ENCODE data around the gene CDADC1. TPM values are rescaled to one million over a fixed set of nuclear protein-coding genes. Genes with fewer than 3 reads are reported as not detected.

The CDADC1 gene
- total and polyA plus RNA-seq, 10 of the 15 experiments (the other 5 are each of a cell fraction or from before 2014, with no cell fraction given): 2.6 to 7.3 (median 5.2) TPM

DNA sequence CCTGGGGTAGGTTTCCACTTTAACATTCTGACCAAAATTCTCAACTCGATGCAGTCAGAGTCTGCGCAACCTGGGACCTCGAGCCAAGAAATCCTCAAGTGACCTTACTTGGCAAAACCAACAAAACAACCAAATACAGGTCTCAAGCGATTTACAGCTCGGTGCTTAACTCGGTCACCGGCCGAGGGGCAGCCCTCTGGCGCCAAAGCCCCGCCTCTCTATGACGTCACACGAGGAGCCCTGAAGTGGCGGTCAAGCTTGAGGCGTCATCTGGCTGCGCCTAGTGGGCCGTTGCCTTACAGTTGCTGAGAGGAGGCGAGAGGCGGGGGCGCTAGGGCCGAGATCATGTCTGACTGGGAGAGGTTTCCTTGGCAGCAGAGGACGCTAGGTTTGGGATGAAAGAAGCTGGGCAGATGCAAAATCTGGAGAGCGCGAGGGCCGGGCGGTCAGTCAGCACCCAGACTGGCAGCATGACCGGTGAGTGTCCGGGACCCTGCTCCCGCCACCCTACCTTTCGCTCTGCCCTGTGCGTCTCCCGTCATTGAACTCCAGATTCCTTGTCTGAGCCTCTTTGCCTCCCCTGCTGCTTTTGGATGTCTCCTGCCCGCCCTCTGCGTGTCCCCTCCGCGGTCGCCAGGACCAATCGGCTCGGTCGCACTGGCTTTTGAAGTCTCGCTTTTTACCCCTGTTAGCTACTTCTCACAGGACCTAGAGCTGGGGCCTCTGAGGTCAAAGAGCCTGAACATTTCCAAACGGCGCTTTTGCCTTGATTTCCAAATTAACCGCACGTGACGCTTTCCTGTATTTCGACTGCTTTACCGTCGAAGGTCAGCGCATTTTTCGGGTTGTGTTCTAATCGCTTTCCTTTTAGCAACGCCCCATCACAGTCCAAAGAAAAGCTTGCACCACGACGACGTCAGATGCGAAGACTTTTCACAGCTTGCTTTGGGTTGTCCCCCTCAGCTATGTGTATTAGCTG lies at the start of gene CDADC1 (continued):
- TF ChIP-seq, protein P1, sequence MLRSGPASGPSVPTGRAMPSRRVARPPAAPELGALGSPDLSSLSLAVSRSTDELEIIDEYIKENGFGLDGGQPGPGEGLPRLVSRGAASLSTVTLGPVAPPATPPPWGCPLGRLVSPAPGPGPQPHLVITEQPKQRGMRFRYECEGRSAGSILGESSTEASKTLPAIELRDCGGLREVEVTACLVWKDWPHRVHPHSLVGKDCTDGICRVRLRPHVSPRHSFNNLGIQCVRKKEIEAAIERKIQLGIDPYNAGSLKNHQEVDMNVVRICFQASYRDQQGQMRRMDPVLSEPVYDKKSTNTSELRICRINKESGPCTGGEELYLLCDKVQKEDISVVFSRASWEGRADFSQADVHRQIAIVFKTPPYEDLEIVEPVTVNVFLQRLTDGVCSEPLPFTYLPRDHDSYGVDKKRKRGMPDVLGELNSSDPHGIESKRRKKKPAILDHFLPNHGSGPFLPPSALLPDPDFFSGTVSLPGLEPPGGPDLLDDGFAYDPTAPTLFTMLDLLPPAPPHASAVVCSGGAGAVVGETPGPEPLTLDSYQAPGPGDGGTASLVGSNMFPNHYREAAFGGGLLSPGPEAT (IDR thresholded peaks at IDR 0.05; ENCODE audit: low read depth): peak; percentile 74; the same call in 1 of the 2 replicates
- TF ChIP-seq PML (IDR thresholded peaks at IDR 0.05; ENCODE audit: low read length) (peak; percentile 79), CREM (IDR thresholded peaks at IDR 0.05; ENCODE audit: low read depth) (peak; percentile 99), ZNF24 (IDR thresholded peaks at IDR 0.05) (no peak), MXI1 (IDR thresholded peaks at IDR 0.05; ENCODE audit: low read depth, low read length) (peak; percentile 80), HDGF (IDR thresholded peaks at IDR 0.05) (no peak), SUPT20H (IDR thresholded peaks at IDR 0.05; ENCODE audit: borderline replicate concordance, control insufficient read depth, low read depth, low read length) (no peak), NFIC (IDR thresholded peaks at IDR 0.05; ENCODE audit: low read depth, low read length) (no peak), NFYB (IDR thresholded peaks at IDR 0.05; ENCODE audit: insufficient read depth, low read depth, low read length) (no peak), NBN (IDR thresholded peaks at IDR 0.05) (peak; percentile 100), BMI1 (IDR thresholded peaks at IDR 0.05; ENCODE audit: borderline replicate concordance) (0 out of 2 replicates have a peak, but pooled peaks have one; percentile 14), HCFC1 (IDR thresholded peaks at IDR 0.05; ENCODE audit: low read length) (peak; percentile 73), NR2C2 (IDR thresholded peaks at IDR 0.05; ENCODE audit: borderline replicate concordance, control insufficient read depth, insufficient read length, low read depth) (no peak), WRNIP1 (IDR thresholded peaks at IDR 0.05; ENCODE audit: borderline replicate concordance, low read depth, low read length) (peak; percentile 44; the same call in 1 of the 2 replicates), RUNX3 (IDR thresholded peaks at IDR 0.05; ENCODE audit: low read length) (peak; percentile 88), NR2C1 (IDR thresholded peaks at IDR 0.05) (no peak), JUNB (IDR thresholded peaks at IDR 0.05) (no peak), IKZF2 (IDR thresholded peaks at IDR 0.05) (no peak; a peak in 1 of 4 replicates)
- TF ChIP-seq, protein P2, sequence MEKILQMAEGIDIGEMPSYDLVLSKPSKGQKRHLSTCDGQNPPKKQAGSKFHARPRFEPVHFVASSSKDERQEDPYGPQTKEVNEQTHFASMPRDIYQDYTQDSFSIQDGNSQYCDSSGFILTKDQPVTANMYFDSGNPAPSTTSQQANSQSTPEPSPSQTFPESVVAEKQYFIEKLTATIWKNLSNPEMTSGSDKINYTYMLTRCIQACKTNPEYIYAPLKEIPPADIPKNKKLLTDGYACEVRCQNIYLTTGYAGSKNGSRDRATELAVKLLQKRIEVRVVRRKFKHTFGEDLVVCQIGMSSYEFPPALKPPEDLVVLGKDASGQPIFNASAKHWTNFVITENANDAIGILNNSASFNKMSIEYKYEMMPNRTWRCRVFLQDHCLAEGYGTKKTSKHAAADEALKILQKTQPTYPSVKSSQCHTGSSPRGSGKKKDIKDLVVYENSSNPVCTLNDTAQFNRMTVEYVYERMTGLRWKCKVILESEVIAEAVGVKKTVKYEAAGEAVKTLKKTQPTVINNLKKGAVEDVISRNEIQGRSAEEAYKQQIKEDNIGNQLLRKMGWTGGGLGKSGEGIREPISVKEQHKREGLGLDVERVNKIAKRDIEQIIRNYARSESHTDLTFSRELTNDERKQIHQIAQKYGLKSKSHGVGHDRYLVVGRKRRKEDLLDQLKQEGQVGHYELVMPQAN (conservative IDR thresholded peaks at IDR 0.05): peak; percentile 91
- TF ChIP-seq, protein P3, sequence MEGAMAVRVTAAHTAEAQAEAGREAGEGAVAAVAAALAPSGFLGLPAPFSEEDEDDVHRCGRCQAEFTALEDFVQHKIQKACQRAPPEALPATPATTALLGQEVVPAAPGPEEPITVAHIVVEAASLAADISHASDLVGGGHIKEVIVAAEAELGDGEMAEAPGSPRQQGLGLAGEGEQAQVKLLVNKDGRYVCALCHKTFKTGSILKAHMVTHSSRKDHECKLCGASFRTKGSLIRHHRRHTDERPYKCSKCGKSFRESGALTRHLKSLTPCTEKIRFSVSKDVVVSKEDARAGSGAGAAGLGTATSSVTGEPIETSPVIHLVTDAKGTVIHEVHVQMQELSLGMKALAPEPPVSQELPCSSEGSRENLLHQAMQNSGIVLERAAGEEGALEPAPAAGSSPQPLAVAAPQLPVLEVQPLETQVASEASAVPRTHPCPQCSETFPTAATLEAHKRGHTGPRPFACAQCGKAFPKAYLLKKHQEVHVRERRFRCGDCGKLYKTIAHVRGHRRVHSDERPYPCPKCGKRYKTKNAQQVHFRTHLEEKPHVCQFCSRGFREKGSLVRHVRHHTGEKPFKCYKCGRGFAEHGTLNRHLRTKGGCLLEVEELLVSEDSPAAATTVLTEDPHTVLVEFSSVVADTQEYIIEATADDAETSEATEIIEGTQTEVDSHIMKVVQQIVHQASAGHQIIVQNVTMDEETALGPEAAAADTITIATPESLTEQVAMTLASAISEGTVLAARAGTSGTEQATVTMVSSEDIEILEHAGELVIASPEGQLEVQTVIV (IDR thresholded peaks at IDR 0.05; ENCODE audit: borderline replicate concordance, partially characterized antibody): no peak
- TF ChIP-seq, protein P4, sequence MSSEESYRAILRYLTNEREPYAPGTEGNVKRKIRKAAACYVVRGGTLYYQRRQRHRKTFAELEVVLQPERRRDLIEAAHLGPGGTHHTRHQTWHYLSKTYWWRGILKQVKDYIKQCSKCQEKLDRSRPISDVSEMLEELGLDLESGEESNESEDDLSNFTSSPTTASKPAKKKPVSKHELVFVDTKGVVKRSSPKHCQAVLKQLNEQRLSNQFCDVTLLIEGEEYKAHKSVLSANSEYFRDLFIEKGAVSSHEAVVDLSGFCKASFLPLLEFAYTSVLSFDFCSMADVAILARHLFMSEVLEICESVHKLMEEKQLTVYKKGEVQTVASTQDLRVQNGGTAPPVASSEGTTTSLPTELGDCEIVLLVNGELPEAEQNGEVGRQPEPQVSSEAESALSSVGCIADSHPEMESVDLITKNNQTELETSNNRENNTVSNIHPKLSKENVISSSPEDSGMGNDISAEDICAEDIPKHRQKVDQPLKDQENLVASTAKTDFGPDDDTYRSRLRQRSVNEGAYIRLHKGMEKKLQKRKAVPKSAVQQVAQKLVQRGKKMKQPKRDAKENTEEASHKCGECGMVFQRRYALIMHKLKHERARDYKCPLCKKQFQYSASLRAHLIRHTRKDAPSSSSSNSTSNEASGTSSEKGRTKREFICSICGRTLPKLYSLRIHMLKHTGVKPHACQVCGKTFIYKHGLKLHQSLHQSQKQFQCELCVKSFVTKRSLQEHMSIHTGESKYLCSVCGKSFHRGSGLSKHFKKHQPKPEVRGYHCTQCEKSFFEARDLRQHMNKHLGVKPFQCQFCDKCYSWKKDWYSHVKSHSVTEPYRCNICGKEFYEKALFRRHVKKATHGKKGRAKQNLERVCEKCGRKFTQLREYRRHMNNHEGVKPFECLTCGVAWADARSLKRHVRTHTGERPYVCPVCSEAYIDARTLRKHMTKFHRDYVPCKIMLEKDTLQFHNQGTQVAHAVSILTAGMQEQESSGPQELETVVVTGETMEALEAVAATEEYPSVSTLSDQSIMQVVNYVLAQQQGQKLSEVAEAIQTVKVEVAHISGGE (CRISPR knock-in tag; IDR thresholded peaks at IDR 0.05): no peak

Measured in GM12878 (cell line).